Daoy (cell line): ENCODE data around the gene DHRS7C. TPM values are rescaled to one million over a fixed set of nuclear protein-coding genes. Genes with fewer than 3 reads are reported as not detected.
"Not testable (repeated sequence)": the region's sequence is repeated elsewhere in the genome, so short reads cannot be mapped to it uniquely, and the experiment has no call there.

Experiments used
- DNase-seq: peaks from one replicate; pipeline ENCODE4 v3.0.0-alpha.2; 2015; ENCODE audit warnings: low read depth
- total RNA-seq: library from RNA; depleted of rRNA; stranded (reverse); fragments of >200 nt; shearing (Covaris generic); gene quantifications from 2 replicates; pipeline ENCODE4 v1.2.3, GENCODE V29; 2014

Gene DHRS7C
- total RNA-seq, 1 experiment from 2014 or later = not detected

DNA sequence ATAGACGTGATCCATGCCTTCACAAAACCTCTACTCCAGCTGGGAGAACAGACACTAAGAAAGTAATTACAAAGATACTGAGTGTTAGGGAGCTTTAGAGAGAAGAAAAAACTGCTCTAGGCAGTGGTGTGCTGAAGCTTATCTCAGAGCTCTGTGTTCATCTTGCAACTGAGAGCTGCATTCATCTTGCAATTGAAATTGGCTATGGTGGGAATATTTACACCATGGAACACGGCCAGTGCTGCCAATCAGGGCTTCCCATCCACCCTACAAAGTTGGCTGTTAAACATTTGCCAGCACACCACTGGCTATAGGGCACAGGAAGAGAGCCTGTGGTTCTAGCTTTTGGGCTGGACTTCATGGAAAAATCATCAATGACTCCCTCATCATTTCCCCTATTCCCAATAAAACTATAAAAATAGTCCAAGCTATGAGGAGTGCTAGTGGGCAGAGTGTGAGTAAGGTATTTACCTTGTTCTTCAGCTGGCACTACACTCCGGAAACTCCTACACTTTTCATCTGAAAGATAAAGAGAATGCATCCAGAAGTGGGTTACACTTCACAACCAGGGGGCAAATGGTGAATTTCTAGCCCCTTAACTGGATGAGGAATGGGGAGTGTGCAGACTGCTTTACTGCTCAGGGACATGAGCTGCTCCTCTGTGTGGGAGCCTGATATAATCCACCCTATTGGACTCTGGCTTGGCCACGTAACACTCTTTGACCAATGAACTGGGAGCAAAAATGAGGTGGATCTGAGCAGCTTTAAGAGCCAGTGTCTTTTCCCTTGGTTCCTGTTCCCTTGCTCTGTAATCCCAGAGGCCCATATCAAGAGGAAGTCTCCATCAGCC, 18.9 kb upstream of the DHRS7C start:
- DNase-seq = no peak

DNA sequence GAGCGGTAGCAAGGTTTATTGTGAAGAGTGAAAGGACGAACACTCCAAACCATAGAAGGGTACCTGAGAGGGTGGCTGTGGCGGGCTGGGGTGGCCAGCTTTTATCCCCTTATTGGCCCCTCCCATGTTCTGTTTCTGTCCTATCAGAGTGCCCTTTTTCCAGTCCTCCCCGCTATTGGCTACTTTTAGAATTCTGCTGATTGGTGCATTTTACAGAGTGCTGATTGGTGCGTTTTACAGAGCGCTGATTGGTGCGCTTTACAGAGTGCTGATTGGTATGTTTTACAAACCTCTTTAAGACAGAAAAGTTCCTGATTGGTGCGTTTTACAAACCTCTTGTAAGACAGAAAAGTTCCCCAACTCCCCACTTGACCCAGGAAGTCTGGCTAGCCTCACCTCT, 18.0 kb upstream of the DHRS7C start:
- DNase-seq = no peak

DNA sequence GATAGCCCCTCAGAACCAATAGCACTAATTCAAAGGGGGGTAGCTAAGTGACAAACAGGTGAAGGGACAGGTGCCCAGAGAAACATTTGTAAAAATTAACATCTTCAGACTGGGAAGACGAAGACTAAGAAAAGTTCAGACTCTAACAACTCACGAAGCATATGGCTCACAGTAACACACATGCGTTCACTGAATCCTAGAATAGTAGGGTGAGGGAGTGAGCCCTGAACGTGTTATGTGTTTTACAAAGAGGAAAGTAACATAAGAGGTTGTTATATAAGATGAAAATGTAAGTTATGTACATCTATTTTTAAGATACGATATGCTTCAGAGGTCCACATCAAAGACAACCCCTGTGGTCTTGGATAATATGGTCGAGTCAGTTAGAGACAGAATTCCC, 15.3 kb upstream of the DHRS7C start:
- DNase-seq = no peak

DNA sequence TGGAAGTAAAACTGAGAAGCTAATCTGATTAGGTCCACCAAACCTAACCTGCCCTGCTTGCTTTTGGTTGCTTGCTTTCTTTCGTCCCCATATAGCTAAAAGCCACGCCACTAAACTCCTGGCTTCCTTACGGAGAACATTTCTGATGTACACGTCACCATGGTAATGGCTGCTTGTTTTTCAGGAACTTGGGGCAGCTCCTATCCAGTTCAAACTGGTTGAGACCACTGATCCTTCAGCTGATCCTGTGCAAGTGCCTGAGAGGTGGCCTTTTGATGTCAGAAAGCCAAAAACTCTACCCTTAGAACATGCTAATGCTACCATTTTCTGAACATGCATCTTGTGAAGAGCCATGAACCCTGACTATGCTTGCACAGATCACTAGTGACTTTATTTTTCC, 14.4 kb upstream of the DHRS7C start:
- DNase-seq = no peak

DNA sequence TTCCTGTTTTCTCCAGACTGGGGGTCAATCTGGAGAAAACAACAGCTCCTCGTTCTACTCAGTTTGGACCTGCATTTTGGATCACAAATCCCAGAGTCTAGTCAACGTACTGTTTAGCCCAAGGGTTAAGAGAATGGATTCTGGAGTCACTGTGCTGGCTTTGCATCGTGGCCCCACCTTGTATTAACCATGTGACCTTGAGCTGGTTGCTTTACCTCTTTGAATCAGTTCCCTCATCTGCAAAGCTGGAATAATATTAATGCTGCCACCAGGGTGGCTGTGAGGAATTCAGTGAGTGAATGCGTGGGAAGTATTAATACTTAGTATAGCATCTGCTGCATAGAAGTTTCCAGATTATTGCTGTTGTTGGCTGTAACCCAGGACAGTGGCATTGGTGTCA, 11.3 kb upstream of the DHRS7C start:
- DNase-seq = no peak

DNA sequence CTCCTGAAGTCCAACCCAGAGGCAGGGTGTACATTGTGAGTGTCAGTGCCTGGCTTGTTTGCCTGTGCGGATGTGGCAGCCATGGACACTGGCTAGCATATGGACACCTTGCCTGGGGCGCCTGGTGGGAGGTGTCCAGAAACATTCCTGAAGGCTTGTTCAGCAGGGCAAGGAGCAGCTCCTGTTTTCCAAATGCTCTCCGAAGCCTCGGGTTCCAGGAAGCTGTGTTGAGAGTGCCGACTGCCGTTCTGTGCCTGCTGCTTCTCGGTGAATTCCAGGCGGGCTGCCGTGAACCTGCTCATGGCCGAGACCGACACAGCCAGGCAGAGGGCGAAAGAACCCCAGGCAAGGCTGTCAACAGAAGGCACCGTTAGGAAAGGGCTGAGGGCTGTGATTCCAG, 10.9 kb upstream of the DHRS7C start:
- peak; percentile 85 for DNase-seq

DNA sequence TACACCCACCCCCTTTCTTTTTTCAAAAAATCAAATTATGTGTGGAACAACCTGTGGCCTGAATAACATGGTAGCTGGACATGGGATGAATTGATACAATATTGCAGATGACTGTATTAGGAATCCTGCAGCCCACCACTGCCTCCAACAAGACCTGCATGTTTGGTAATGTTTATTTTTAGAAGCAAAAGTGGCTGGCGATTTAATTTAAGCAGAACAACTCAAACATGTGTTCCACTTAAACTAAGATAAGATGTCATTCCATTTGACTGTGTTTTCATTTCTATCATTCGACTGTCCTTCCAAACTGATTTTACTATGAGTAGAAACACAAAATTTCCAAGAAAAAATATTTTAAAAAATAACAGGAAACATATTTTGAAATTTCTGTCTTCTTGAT, 10.1 kb upstream of the DHRS7C start:
- DNase-seq = no peak

DNA sequence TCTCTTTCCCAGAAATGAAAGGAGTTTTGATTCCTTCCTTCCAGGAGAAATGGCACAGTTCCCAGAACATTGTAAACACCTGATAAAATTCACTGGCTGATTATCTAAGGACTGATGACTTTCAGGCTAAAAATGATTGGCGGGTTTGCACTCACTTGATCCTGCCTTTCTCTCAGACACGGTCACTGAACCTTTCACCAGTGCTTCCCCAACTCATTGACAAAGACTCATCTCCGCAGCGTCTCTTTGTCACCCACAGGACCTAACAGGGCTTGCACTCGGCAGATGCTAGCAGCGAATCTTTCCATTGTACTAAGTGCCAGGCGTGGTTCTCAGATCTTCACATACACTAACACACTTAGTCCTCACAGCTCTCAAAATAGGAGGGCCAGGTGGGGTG, 7.3 kb upstream of the DHRS7C start:
- no peak for DNase-seq

DNA sequence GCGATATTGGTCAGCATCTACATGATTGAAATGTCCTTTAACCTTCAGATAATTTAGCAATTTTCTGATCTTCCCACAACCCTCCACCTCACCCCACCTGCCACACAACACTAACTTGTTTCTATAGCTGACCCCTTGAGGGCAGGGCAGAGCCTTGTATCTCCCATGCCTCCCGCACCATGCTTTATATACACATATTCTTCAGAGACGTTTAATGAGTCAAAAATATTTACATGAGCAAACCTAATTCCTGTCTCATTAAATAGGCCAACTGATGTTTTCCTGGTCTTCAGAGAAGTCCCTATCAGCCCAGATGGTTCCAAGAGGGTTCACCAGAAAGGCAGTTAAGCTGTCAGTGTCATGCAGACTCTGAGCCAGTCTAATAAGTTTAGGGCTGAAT, 6.6 kb upstream of the DHRS7C start:
- no peak for DNase-seq

DNA sequence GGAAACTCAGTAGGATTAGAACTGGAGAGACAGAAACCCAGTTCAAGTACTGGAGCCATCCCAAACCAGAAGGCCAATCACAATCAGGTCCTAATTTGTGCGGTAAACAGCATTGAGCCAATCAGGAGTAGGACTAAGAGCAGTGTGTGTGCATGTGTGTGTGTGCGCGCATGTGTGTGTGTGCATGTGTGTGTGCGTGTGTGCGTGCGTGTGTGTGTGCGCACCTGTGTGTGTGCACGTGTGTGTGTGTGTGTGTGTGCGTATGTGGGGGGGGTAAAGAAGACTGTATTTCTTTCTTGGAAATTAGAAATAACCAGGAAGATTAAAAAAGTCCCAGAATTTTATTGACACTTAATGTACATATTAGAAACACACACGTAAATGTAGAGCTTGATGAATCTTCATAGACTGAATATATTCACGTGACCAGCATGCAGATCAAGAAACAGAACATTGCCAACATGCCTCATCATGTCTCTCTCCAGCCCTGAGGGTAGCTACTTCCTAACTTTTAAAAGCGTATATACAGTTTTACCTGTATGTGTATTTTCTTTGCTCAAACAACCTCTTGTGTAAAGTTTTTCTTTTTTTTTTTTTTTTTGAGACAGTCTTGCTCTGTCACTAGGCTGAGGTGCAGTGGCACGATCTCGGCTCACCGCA, 919 bp upstream of the DHRS7C start:
- no peak for DNase-seq

DNA sequence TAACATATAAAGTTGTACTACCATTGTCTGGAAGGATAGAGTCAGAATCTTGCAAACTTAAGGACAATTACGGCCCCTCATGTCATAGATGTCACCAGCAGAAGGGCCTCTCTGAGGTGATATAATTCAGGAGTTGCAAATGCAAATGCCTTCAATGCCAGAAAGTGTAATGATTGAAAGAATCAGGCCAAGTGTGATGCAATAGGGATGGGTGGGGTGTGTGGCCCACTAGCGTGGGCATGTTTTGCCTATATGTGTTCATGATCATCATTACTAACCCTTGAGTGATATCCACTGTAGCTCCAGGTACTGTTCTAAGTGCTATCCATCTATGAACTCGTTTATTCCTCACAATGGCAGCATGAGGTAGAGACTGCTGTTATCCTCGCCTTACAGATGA, 1.1 kb downstream of the DHRS7C start:
- DNase-seq = no peak

DNA sequence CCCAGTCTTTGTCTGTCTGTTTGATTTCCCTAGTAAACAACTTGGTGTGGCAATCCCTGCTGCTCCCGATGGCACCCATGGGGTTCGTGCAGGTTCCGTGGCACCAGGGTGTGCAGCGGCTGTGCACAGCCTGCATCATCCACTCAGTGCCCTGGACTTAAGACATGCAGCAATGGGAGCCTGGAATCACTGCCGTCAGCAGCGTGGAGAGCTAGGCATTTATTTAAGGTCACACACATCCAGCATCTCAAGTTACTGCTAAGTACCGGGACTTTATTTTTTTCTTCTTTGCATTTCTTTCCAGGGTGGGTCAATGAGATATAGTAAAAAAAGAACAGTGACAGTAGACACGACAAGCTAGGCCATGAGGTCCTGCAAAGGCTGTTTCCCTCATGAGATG, 2.8 kb downstream of the DHRS7C start:
- DNase-seq = no peak

DNA sequence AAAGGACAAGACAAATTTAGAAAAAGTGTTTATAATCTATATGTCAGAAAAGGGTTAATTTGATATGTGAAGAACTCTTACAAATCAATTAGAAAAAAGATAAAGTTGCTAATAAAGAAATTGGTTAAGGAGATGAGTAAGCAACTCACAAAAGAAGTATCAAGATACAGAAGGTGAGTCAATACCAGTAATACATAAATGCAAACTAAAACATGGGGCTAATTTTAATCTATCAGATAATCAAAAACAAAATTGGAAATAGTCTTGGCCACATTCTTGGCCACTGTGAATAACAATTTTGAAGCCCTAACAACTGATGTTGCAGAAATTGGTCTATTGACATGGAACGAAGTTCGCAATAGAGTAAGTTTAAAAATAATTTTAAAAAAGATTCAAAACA, 6.8 kb downstream of the DHRS7C start:
- no peak for DNase-seq

DNA sequence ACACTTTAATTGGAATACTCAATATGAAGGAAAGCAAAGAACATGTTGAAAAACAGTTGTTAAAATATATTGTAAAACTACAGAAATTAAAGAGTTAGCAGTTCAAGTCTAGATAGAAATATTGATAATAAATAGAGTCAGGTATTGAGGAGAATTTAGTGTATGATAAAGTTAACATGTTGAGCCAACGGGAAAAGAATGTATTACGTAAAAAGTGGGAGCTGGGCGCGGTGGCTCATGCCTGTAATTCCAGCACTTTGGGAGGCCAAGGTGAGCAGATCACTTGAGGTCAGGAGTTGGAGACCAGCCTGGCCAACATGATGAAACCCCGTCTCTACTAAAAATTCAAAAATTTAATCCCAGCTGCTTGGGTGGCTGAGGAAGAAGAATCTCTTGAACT, 7.9 kb downstream of the DHRS7C start:
- DNase-seq = not testable (repeated sequence)

DNA sequence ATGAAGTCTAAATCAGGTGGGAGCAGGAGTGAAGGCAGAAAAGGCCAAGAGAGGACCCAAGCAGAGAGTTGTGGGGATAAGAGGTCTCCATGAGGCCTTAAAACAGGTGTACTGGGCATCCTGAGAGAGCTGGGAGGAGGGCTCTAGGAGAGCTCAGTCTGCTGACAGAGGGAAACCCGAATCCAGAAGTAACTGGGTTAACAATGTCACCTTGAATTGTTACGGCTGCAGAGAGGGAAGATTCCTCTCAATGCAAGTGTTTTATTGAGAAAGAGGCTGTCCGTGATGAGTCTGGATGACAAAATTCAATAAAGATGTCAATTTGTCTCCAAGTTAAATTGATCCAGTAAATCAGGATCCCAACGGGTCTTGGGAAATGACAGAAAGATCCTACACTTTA, 8.3 kb downstream of the DHRS7C start:
- DNase-seq = no peak

DNA sequence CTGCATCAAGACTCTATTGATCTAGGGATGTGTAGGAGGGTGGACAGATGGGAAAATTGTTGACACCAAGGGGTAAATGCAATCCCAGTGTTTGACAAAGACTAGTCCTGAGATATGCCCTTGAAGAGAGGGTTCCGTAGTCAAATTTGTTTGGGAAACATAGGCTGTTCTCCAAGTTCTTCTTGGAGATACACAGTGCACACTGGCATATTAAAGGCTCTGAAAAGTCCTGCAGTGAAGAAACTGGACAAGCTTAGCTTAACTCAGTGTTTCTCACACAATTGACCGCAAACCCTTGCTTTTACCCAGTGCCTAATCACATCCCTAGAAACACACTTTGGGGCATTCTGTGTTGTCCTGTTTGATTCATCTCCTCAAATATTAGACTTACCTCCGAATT, 10.8 kb downstream of the DHRS7C start:
- no peak for DNase-seq

DNA sequence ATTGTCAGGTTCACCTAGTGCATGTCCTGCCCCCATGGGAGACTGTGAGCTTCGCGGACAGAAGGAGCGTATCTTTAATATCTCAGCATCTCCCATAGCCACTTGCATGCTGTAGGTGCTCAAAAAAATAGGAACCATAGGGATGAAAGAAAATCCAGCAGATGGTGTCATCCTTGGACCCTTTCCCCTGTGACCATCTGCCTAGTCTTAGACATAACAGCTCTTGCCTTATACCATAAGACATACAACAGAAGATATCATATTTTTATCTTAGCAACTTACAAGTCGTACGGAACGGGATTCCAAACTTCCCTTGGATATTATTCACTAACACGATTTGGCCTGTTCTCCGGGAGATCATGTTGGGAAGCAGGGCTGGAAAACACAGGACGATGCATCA, 14.5 kb downstream of the DHRS7C start:
- DNase-seq = no peak

DNA sequence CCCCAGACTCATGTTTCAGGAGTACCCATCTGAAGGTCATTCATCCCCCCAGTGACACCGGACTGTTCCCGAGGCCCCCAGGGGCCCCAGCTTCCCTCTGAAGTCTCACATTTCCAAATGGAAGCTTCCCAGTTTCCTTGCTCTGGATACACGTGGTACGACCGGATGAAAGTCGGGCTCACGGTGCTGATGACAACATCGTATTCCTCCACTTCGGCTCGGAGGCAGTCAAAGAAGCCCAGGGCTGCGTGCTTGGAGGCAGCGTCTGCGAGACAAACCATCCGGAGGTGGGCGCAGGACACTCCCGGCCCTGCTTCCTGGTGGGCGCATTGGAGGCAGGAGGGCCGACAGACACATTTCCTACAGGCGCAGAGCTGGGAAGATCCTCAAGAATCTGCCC, 18.7 kb downstream of the DHRS7C start:
- DNase-seq = no peak

DNA sequence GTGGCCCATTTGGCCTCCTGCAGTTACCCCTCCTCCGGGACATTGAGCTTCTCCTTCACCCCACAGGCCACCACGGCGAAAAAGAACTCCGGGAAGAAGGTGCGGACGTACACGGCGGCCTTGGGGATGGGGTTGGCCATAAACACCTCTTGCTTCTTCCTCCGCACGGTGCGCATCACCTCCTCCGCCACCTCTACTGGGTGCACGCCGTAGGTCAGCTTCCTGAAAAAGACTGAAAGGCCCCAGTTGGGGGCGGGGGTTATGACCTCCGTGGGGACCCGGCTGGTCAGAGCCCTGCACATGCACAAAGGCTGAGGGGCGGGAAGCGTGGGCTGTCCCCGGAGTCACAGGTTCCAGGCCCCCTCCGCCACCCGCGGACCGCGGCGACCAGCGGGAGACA, 19.9 kb downstream of the DHRS7C start:
- no peak for DNase-seq

DNA sequence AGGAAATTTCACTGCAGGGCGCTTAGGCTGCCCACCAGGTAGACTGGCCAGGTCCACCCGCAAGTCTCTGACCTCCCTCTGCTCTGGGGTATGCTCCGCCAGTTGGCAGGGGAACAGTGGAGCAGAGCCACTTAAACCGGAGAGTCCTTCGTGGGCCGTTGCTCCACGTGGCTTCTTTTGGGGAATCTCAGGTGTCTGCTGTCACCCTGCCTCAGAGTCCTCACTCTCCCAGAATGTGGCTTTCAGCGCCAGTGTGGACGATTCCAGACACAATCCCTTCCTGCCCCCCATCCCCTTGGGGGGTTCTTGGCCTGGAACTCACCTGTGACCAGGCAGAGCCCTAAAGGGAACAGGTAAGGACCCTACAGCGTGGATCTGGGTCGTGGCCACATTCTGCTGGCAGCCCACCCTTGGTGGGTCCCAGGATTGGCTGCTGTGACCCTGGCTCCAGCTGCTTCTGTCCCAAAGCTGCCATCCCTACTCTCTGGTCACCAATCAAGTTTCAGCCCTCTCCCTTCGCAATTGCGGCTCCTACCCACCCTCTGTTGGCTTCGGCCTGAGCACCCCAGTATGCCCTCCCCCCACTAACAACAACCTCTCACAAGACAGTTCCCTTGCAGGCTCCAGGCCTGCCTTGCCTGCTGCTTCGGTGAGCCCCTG, 22.2 kb downstream of the DHRS7C start:
- DNase-seq = no peak

DNA sequence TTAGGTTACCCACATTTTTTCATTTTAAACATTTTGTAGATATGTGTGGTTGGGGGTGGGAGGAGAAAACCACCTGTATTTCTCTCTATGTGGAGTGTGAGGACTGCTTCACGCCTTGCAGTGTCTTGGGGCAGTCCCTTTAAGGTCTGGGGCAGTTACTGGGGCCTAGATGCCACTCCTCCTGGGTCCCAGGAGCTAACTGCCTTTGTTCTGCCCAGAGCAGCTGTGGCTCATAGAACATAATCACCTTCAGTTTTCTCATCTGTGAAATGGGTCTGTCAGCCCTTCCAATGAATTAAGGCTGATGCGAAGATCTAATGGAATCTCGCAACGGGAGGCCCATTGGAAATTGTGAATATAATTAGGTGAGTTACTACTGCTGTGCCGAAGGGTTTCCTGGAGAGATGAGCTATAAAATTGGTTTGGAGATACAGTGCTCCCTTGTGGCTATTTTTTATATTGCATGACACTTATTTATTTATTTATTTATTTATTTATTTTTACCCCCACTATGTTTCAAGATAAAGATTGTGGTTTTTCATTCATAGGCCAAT, 22.9 kb downstream of the DHRS7C start:
- peak; percentile 5 for DNase-seq

DNA sequence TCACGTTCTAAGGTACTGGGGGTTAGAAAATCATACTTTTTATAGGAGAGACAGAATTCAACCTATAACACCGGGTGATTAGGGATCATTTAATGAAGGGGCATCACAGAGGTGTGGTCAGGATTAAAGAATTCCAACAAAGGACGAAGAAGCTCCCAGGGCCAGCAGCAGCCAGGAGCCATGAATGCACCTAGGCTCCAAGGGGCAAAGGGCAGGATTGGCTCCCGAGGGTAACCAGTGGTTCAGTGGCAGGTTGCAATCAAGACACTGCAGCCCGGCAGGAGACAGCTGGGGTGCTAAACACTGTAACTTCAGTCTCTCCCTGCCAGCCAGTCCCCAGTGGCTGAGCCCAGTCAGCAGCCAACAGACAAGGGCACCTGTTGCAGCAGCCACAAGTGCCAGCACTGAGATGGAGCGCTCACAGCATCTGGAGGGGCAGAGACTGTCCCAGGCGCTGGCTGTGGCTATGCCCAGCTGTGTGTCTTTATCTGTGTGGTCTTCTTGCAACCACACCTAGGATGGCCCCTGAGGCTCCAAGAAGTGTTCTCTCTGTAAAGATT, 23.9 kb downstream of the DHRS7C start:
- DNase-seq = no peak
